NCI-H1417 treated with DMSO at 0.1 percent for 48 hours (cell line): ENCODE results near the gene TMEM239.

Experiments used
- DNase-seq: peaks from one replicate; lab custom pipeline; 2025; lab: John Stamatoyannopoulos, UW

The TMEM239 gene

DNA sequence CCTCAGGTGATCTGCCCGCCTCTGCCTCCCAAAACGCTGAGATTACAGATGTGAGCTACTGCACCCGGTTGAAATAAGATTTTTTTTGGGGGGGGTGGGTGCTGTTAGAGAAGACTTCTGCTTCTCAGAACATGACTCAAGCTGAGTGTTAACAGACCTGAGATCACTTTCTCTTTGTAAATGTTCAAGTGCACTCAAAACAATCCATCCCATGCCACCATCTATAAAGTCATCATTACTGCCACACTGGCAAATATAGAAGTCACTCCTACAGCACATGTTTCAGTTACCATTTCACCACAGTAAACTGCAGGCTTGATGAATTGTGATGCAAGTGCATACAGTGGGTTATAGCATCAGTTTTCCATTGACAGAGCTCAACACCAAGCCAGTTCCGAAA lies 33.4 kb downstream of the TMEM239 start:
- DNase-seq = no peak

DNA sequence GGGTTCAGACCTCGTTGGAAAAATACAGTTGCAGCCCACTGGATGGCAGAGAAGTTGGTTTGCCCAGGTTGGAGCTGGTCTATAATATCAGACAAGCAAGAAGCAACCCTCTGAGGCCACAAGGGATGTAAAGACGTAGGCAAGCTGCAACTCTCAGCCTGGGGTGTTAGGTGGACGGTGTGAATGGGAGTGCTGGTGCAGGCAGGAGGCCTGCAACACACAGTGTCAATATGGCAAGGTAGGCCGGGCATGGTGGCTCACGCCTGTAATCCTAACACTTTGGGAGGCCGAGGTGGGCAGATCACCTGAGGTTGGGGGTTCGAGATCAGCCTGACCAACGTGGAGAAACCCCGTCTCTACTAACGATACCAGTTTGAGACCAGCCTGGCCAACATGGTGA lies 34.9 kb downstream of the TMEM239 start:
- DNase-seq = no peak

DNA sequence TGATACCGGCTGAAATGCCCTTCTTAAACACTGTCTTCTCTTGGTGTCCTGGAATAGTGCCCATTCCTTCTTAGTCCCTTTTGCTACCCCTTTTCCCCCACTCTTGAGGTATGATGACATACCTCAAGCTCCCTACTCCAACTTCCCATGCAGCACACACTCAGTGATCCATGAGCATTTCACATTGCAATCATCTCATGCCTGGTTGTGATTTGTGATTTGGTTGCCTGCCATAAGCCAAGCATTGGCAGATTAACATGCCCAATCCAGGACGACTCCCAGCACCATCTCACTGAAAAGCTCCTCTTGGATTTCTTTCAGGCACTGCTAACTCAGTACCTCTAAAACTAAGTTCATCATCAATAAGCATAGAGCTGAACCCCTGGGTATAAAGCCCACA lies 42.4 kb downstream of the TMEM239 start:
- DNase-seq = no peak

DNA sequence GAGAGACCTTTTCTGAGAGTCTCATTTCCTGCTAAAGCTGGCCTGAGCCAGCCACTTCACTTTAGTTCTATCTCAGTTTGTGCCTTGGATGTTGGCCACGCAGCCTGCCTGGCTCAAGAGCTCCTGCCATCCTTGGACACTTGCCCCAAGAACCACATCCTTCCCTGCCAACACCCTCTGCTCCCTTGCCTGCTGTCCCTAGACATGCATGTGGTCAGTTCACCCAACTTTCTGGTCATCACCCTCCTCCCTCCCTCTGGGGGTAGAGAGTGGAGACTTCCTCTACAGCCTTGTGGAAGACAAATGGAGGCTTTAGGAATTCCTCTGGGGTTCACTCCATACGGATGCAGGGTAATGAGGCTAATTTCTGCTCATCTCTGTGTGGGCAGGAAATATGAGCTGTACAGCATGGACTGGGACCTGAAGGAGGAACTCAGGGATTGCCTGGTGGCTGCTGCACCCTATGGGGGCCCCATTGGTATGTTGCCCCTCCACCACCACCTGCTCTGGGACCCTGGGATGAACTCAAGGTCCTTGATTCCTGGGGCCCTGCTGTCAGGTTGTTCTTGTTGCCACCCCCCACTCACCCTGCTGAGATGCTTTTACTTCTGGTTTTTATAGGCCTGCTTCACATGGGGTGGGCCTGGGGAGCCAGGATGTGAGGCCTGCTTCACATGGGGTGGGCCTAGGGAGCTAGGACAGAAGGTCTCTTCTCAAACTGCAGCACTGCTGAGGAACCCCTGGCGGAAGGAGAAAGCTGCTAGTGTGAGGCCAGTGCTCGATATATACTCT lies 43.4 kb downstream of the TMEM239 start:
- no peak for DNase-seq

DNA sequence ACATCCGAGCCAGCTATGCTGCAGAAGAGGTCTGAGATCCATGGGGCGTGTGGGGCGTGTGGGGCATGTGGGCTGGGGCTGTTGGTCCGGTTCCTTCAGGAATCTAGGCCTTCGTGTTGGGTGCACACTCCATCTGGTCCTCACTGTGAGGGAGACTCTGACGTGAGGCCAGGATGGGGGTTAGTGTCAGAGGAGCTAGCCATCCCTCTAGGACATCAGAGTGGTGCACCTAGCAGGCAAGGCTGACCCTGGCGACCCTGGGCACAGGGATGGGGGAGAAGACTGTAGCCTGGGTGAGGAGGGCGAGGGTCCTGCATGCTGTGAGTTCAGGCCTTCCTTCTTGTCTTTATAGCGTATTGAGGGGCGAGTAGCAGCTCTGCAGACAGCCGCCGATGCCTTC lies 48.5 kb downstream of the TMEM239 start:
- no peak for DNase-seq

DNA sequence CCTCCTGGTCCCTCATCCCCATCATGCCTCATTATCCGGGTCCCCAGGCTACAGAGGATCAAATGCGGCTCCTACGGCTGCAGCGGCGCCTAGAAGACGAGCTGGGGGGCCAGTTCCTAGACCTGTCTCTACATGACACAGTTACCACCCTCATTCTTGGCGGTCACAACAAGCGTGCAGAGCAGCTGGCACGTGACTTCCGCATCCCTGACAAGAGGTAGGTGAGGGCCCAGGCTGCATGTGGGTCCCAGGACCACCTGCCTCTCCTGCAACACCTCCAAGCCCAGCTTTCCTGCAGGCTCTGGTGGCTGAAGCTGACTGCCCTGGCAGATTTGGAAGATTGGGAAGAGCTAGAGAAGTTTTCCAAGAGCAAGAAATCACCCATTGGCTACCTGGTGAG lies 48.9 kb downstream of the TMEM239 start:
- DNase-seq = no peak

DNA sequence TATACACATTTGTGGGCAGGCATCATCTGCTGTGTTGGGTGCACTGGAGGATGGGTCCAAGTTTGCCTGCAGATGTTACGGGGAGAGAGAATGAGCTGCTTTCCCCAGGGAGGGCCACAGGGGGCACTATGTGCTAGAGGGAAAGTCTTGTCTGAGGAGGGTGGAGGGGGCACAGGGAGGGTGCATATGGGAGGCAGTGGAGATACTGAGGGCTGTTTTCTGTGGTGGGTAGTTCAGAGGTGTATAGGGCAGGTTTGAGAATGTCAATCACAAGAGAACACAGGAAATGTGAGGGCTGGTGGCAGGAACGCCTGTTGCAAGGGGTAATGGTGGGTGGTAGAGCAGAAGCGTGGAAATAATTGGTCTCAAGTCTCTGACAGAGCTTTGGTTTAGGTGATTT lies 49.5 kb downstream of the TMEM239 start:
- no peak for DNase-seq

DNA sequence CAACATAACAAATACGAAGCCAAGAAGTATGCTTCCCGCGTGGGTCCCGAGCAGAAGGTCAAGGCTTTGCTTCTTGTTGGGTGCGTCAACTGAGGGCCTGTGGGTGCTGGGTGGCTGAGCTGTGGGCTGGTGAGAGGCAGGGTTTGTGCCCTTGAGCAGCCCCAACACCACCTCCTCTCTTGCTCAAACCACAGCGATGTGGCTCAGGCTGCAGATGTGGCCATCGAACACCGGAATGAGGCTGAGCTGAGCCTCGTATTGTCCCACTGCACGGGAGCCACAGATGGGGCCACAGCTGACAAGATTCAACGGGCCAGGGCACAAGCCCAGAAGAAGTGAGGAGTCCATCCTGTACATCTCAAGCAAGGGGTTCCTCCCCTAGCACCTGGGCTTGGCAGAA lies 50.1 kb downstream of the TMEM239 start:
- no peak for DNase-seq

DNA sequence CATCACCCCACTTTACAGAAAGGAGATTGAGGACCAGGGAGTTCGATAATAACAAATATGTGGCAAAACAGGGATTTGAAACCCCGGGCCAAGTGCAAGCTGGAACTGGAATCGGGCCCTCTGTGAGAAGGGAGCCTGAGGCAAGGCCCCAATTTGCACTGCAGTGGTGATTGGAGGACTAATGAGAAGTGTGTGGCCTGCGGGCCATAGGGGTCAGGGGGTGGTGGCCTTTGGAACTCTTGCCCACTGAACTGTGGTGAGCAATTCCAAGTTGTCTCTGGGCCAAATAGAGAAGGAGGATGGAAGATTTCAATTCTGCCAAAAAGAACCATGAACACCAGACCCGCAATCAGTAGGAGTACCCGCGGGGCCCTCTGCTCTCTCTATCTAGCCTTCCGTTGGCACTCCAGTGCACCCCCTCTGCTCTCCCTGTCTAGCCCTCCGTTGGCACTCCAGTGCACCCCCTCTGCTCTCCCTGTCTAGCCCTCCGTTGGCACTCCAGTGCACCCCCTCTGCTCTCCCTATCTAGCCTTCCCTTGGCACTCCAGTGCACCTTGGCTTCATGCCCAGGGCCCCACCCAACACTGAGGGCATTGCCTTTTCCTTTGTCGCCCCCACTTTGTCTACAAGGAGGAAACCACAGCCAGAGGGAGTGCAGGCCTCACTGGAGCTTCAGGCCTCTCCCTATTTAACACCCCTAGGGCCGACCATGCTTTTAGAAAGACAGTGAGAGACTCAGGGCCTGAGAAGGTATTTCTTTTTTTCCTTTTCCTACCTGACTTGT lies 51.1 kb downstream of the TMEM239 start:
- DNase-seq = no peak
